ENCODE data around the gene EML1.

Gene EML1

DNA sequence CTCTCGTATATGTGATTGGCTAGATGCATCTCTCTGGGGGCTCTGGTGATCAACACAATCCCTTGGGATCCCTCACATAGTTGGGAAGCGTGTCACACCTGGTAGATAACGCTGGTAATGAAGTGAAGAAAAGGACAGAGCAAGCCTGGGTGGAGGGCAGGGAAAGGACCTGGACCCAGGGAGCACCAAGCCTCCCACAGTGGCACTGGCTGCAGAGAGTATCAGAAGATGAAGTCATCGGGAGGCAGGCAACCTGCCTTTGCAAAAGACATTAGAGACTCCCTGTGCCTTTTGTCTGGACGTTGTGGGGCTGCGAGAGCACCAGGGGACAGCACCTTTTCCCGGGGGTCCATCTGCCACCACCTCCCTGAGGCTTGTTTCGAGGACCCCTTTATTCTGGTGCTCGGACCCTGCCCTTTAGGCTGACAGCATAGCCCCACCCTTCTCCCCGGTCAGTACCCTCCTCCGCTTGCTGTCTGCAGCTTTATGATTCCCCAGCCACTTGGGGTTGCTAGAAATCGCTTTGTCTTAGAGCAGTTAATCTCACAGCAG is 116.4 kb downstream of the EML1 start:
- DNase-seq = no peak

GRCh38 chr14:99910337-99911309 is 117.4 kb downstream of the EML1 start:
- no peak for DNase-seq

DNA sequence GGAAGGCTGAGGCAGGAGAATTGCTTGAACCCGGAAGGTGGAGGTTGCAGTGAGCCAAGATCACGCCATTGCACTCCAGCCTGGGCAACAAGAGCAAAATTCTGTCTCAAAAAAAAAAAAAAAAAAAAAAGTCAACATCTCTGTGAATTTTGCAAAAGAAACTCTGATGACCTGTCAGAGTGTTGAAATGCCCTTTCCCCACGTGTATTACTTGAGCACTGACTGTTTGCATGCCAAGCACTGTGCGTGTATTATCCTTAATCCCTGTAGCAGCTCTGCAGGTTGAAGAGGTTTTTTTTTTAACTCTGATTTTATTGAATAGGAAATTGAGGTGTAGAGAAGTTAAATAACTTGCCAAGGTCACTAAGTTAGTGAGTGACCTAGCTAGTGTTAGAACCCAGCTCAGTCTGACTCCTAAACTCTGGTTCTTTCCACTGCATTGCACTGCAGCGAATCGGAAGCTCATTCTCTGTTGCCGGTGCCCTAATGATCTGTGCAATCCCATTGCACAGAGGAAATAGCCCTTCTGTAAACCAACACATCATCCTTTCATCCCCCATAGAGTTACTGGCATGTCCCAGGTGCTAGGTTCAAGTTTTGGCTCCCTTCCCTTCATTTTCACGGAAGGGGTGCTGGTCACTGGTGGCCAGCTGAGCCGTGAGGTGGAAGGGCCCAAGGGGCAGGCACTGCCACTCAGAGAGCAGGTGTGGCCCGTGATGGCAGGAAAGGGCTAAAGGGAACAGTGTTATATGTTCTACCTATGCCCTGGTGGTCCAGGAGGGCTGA is 122.3 kb downstream of the EML1 start:
- DNase-seq = no peak

DNA sequence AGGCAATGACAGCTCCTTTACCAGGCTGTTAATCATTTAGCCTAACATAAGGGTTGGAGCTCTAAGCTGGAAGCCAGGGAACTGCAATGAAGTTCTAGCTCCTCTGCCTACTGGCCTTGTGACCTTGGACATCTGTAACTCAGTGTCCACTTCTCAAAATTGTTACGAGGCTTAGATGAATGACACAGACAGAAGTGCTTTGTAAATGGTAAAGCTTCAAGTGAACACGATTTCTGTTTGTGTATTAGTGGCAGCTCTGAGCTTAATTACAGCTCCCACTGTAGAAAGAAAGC is 122.8 kb downstream of the EML1 start:
- no peak for DNase-seq

- DNase-seq = no peak
Observed at GRCh38 chr14:99918781-99919180, 125.6 kb downstream of the EML1 start.

DNA sequence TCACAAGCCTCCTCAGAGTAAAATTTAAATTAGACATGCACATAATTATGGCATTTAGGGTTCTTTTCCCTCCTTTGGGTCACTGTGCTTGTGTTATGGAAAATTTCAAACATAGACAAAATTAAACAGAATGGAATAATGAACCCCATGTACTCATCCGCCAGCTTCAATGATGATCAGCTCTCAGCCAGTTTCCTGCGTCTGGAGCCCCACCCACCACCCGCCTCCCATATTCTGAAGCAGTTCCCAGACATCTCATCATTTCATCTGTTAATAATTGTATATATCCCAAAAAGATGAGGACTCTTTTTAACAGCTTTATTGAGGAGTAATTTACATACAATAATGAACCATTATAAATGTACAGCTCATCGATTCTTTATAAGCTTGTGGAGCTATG is 128.2 kb downstream of the EML1 start:
- no peak for DNase-seq

DNA sequence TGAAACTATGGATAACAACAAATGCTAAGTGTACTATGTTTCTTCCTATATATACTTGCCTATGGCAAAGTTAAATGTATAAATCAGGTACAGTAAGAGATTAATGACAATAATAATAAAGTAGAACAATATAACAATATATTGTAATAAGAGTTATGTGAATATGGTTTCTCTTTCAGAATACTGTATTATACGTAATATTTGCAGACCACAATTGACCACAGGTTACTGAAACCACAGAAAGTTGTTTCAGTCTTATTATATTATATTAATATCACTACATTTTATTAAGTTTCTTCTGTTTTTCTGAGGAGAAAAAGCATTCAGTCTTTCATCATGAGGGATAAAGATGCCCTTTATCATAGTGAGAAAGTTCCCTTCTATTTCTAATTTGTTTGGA is 131.2 kb downstream of the EML1 start:
- no peak for DNase-seq

DNA sequence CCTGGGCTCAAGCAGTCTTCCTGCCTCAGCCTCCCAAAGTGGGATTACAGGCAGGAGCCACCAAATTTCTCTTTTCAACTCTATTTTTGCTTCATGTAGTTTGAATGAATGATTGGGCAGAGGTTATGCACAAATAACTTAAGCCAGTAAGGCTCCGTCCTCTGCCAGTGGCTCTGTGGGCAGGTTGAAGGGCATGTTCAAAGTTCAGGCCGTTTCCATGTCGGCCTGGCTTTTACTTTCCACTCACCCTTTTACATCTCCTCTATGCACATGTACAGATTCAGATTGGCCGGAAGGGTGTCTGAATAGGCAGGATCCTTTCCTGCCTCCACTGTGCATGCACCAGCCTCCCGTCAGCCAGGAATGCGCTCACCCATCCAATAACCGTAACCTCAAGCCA is 132.3 kb downstream of the EML1 start:
- no peak for DNase-seq

DNA sequence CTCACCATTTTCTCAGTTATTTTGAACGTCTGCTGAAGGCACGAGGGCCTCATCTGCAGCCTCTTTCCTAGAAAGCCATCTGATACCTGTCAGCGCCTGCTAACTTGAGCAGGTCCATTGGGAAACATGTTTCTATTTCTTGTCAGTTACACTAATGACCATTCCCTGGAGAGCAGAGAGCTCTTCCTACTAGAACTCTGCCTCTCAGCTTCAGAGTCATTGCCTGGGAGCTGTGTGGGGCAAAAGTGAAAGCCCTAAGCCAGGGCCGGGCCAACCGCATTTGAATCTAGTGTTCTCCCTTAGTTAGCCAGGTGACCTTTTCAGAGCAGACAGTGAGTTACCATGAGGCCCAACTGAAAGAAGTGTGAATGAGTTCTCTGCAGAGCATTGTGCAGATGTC is 135.8 kb downstream of the EML1 start:
- DNase-seq = no peak

- no peak for DNase-seq
Observed at GRCh38 chr14:99929601-99930000, 136.4 kb downstream of the EML1 start.

DNA sequence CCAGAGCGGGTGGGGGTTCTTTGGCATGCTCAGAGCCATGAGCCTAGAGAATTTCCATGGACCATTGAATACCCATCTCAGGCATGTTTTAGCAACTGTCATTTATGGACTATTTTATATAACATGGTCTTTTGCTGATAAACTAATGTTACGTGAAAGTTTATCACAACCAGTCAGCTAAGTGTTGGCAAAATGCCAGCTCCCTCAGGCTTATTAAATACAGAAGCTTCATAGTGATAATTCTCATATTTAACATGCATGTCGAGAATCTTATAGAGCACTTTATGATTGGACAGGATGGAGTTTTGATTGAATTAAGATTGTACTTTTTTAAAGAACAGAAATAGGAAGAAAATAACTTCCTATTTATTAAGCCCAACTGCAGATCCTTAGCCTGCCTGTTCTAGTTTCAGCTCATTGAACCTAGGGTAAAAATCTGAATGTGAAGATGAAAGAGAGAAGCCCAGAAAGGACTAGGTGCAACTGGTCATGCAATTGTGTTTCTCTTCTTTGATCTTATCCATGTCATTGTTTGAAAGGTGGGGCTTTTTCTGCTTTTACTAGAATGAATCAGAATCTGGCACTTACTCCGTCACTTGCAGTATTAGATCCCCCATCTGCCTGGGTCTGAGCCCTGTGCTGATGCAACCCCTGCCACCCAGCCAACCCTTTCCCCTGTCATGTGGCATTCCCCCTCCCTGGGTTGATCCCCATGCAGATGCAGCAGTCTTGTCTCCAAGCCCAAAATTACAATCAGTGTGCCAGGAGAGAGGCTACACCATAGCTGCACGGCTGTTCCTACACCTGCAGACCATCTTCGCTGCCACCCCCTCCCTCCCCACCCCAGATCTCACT is 137.4 kb downstream of the EML1 start:
- DNase-seq = no peak

- DNase-seq = no peak
Observed at GRCh38 chr14:99931308-99931707, 138.1 kb downstream of the EML1 start.

DNA sequence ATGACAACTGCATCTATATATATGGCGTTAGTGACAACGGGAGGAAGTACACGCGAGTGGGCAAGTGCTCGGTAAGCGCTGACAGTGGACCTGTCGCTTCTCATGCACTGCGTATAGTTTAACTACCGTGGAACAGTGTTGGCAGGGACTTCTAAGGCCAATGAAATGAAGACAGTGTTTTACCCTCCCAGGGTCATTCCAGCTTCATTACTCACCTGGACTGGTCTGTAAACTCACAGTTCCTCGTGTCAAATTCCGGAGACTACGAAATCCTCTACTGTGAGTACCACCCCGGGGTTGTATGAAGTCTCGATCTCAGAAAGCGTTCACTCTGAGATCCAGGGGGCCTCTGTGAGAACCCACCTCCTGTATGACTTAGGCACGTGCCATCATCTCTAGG is 142.8 kb downstream of the EML1 start:
- no peak for DNase-seq

- no peak for DNase-seq
Observed at GRCh38 chr14:99936738-99937474, 143.7 kb downstream of the EML1 start.

GRCh38 chr14:99937475-99938244 is 144.4 kb downstream of the EML1 start:
- DNase-seq = no peak

- no peak for DNase-seq
Observed at GRCh38 chr14:99938376-99938775, 145.2 kb downstream of the EML1 start.

- DNase-seq = no peak
Observed at GRCh38 chr14:99938896-99939295, 145.7 kb downstream of the EML1 start.

DNA sequence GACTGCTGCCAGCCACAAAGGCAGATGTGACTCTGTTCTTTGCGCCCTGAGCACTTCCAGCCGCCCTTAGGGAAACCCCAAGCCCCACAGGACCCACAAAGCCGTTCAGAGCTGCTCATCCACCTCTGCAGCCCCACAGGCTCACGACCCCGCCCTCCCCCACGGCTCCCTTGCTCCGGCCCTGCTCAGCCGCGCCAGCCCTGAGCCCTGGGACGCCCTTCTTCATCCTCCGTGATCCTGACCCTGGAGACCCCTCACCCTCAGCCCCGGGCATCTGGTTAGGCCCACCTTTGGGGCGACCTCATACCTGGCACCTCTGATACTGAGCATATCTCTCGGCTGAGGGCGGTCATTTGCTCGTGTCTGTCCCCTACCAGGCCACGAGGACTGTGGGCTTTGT is 146.2 kb downstream of the EML1 start:
- DNase-seq = no peak

DNA sequence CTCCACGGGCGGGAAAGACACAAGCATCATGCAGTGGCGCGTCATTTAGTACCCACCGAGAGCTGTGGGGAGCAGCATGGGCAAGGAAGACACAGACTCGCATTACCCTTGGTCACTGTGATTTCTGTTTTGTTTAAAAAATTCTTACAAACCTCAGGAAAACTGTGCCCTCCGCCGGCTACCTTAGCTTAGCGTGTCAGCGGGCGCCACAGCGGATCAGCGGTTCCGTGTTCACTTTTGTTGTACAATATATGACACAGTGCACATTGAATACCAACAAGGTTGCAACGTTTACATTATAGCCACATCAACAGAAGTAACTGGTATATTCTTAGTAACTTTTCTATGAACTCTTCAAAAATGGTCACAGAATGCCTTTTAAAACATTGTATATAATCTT is 146.9 kb downstream of the EML1 start:
- no peak for DNase-seq

DNA sequence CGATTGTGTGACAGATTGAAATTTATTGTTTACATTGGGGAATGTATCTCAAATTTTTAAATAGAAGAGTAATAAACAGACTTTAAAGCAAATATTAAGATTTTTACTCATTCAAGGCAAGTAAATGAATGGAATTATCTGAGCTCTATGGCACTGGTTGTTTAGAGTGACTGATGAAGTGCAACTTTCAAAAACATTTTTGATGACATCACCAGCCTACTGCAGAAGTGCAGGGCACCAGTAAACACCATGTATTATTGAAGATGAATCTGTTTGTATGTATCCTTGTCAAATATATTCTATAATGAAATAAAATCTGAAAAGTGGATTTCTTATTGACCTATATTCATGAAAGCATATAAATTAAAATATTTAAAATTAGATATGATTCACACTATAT is 148.0 kb downstream of the EML1 start:
- DNase-seq = no peak

GRCh38 chr14:99943620-99944019 is 150.4 kb downstream of the EML1 start:
- DNase-seq = no peak

GRCh38 chr14:99944241-99944651 is 151.0 kb downstream of the EML1 start:
- no peak for DNase-seq
